Stomach (tissue), 9 donors: ENCODE results near the gene FTH1. TPM values are rescaled to one million over a fixed set of nuclear protein-coding genes. Genes with fewer than 3 reads are reported as not detected.

Source experiments
- DNase-seq, 2 donors: peaks; one replicate each; pipeline versions ENCODE4 v3.0.0 to v3.0.0-alpha.2; 2013 to 2019
- H3K27ac ChIP-seq, 5 donors: fragments of 200-600 bp in 4 of 5; sonication (generic) in 4 of 5; one replicate each; pipeline ENCODE4 v1.5.1; 2013 to 2019; ENCODE audit warnings: mild to moderate bottlenecking in 1 of 5, moderate library complexity in 1 of 5
- H3K27me3 ChIP-seq, 3 donors: fragments of 200-600 bp; sonication (generic); one replicate each; pipeline ENCODE4 v1.5.1; 2017 to 2019; ENCODE audit warnings: mixed run types in 1 of 3
- H3K36me3 ChIP-seq, 4 donors: fragments of 200-600 bp; sonication (generic); 1 replicate in 3 of 4; 2 replicates in 1 of 4; pipeline ENCODE4 v1.5.1; 2016 to 2019
- H3K4me1 ChIP-seq, 4 donors: fragments of 200-600 bp; sonication (generic); one replicate each; pipeline ENCODE4 v1.5.1; 2016 to 2019
- H3K4me3 ChIP-seq, 4 donors: fragments of 200-600 bp; sonication (generic) in 3 of 4; one replicate each; pipeline ENCODE4 v1.5.1; 2016 to 2019; ENCODE audit warnings: mild to moderate bottlenecking in 1 of 4
- H3K9me3 ChIP-seq, 4 donors: fragments of 200-600 bp; sonication (generic); one replicate each; pipeline ENCODE4 v1.5.1; 2016 to 2019
- CTCF ChIP-seq, 7 experiments: fragments of 450-650 bp in 4 of 7; fragments of 200-600 bp in 3 of 7; sonication (generic) in 3 of 7; IDR thresholded peaks; one replicate each; pipeline ENCODE4 v1.5.1; 2016 to 2019; ENCODE audit warnings: antibody characterized with exemption in 7 of 7, control low read depth in 2 of 7, mild to moderate bottlenecking in 1 of 7
- EP300 ChIP-seq: sonication (generic); formaldehyde crosslinking; IDR thresholded peaks from one replicate; pipeline ENCODE4 v1.6.1; 2017; ENCODE audit warnings: antibody characterized with exemption
- POLR2A ChIP-seq, 4 donors: fragments of 450-650 bp; IDR thresholded peaks; one replicate each; pipeline ENCODE4 v1.6.1; 2016; ENCODE audit warnings: antibody characterized with exemption in 4 of 4, control low read depth in 2 of 4, mild to moderate bottlenecking in 1 of 4, moderate library complexity in 1 of 4
- POLR2AphosphoS5 ChIP-seq, 3 donors: sonication (generic); formaldehyde crosslinking; IDR thresholded peaks; one replicate each; pipeline ENCODE4 v1.6.1; 2016; ENCODE audit warnings: antibody characterized with exemption in 3 of 3
- WGBS, 5 donors: extraction: QIAGEN DNeasy Blood & Tissue Kit in 3 of 5; methylation state at CpG; one replicate each; pipeline versions ENCODE4 v1.1.5 to v1.1.7; 2013 to 2018; 5-methylcytosine and 5-hydroxymethylcytosine counted together
- intact Hi-C: fragments of 100-400 bp; cut with DNase I; formaldehyde crosslinking; loops from one replicate; pipeline ENCODE4 v1.15.1; 2023; ENCODE audit warnings: low total_unique reads
- polyA plus RNA-seq, 3 donors: library from polyadenylated mRNA; stranded (reverse); fragments of 200-250 nt; gene quantifications; one replicate each; pipeline ENCODE4 v1.2.3, GENCODE V29; 2013
- total RNA-seq, 5 donors: library from RNA; depleted of rRNA; stranded (reverse); fragments of >200 nt; gene quantifications; one replicate each; pipeline versions ENCODE4 v1.1.0 to v1.2.3, GENCODE V29; 2014 to 2016
- donor health status: healthy with polysubstance abuse.
- donor health status: Bipolar disorder and iron deficiency.
- donor health status: healthy.

Gene FTH1
- total and polyA plus RNA-seq, 8 donors: 703 to 8,523 (median 2,035) TPM

- peak in 1 of 2 donors; percentile 40 for DNase-seq
- TF ChIP-seq EP300 (no peak), POLR2AphosphoS5 (IDR thresholded peaks at IDR 0.05) (no peak)
- no peaks in the 10 kb centered on the region for H3K9me3 ChIP-seq
- peaks cover 36 to 55% (median 44%) of the 10 kb centered on the region in 4 donors for H3K4me1 ChIP-seq
- intact Hi-C loops: no loop called here
- H3K4me3 ChIP-seq: no peak overlapping the region
- H3K27me3 ChIP-seq: peaks cover 0 to 48% (median 14%) of the 10 kb centered on the region in 3 donors
- peak overlapping the region in 4 of 5 donors; percentile 15 to 85 (median 74) for H3K27ac ChIP-seq
- no peaks in the 10 kb centered on the region for H3K36me3 ChIP-seq
- 60 to 73% (median 68%) methylated on average over 11 to 13 of the region's 13 CpGs for WGBS, 5 donors
Measured at GRCh38 chr11:61919705-61920631, 47.5 kb downstream of the FTH1 start.

GRCh38 chr11:61918938-61919704 lies 48.3 kb downstream of the FTH1 start:
- WGBS, 5 donors: 62 to 72% (median 69%) methylated on average over 6 of the region's 6 CpGs
- peak in 1 of 2 donors; percentile 51 for DNase-seq
- TF ChIP-seq EP300: no peak
- TF ChIP-seq CTCF (IDR thresholded peaks at IDR 0.05): no peak
- TF ChIP-seq POLR2AphosphoS5 (IDR thresholded peaks at IDR 0.05): no peak
- no peak for TF ChIP-seq POLR2A (IDR thresholded peaks at IDR 0.05)
- Histone ChIP-seq H3K36me3 (no peaks in the 10 kb centered on the region), H3K27ac (peak overlapping the region in 4 of 5 donors; percentile 15 to 85 (median 74)), H3K4me1 (peaks cover 36 to 53% (median 42%) of the 10 kb centered on the region in 4 donors), H3K27me3 (peaks cover 0 to 48% (median 14%) of the 10 kb centered on the region in 3 donors), H3K4me3 (no peak overlapping the region), H3K9me3 (no peaks in the 10 kb centered on the region)
- intact Hi-C loops: no loop called here

GRCh38 chr11:61918251-61918937 lies 49.0 kb downstream of the FTH1 start:
- Histone ChIP-seq H3K4me3 (peak overlapping the region in 3 of 4 donors; percentile 60 to 64 (median 62)), H3K27ac (peak overlapping the region in 4 of 5 donors; percentile 73 to 85 (median 74))
- no peak for DNase-seq

More at GRCh38 chr11:61918251-61918937, 49.0 kb downstream of the FTH1 start:
- no peak for TF ChIP-seq CTCF (IDR thresholded peaks at IDR 0.05)
- TF ChIP-seq POLR2A (IDR thresholded peaks at IDR 0.05): no peak
- no peak for TF ChIP-seq EP300
- no peak for TF ChIP-seq POLR2AphosphoS5 (IDR thresholded peaks at IDR 0.05)
- no peaks in the 10 kb centered on the region for H3K36me3 ChIP-seq
- intact Hi-C loops: no loop called here
- 74 to 82% (median 78%) methylated on average over 10 to 14 of the region's 14 CpGs for WGBS, 5 donors
- H3K27me3 ChIP-seq: peaks cover 0 to 48% (median 14%) of the 10 kb centered on the region in 3 donors
- H3K9me3 ChIP-seq: no peaks in the 10 kb centered on the region
- peaks cover 29 to 48% (median 37%) of the 10 kb centered on the region in 4 donors for H3K4me1 ChIP-seq
